Measurements from ENCODE around the gene MSLN. TPM values are rescaled to one million over a fixed set of nuclear protein-coding genes. Genes with fewer than 3 reads are reported as not detected.

MSLN gene
- polyA plus RNA-seq, 1 of the 3 experiments (the other 2 are of a cell fraction), result 0.02 TPM

- TF ChIP-seq PBX3 (IDR thresholded peaks at IDR 0.05) (no peak), YY1 (IDR thresholded peaks at IDR 0.05; ENCODE audit: low read depth) (no peak), JUND (IDR thresholded peaks at IDR 0.05) (no peak)
Measured at GRCh38 chr16:800834-801511, 40.4 kb downstream of the MSLN start (continued).

GRCh38 chr16:801584-802363 lies 41.2 kb downstream of the MSLN start:
- H3K4me2 ChIP-seq, result no peak overlapping the region
- peaks cover 24% of the 10 kb centered on the region; the same call in 1 of the 2 replicates for H3K27me3 ChIP-seq (ENCODE audit: insufficient read depth)
- no peaks in the 10 kb centered on the region for H4K20me1 ChIP-seq (ENCODE audit: insufficient read depth)
- no peaks in the 10 kb centered on the region for H3F3A ChIP-seq (replicated peaks; ENCODE audit: insufficient read depth)
- H3K9me3 ChIP-seq, result no peaks in the 10 kb centered on the region
- no peaks in the 10 kb centered on the region; the same call in 1 of the 2 replicates for H3K79me2 ChIP-seq (ENCODE audit: insufficient read depth)
- ChIA-PET CTCF (interaction anchor here (1.2 to 2.6 kb wide), 4 partner anchors 16 to 301 kb away, joined by 3 to 15 read pairs (median 4); no protein-coding TSS in a partner anchor), POLR2A (interaction anchor here (0.5 kb wide), 1 partner anchor 274 kb away, joined by 3 read pairs; the partner anchor contains the start of gene CAPN15)
- H3K9ac ChIP-seq, result no peak overlapping the region
- TF ChIP-seq FOSL2 (IDR thresholded peaks at IDR 0.05; ENCODE audit: borderline replicate concordance, low read depth) (no peak), USF2 (IDR thresholded peaks at IDR 0.05; ENCODE audit: borderline replicate concordance, low read depth, low read length) (no peak), TCF12 (IDR thresholded peaks at IDR 0.05) (no peak), MAX (IDR thresholded peaks at IDR 0.05; ENCODE audit: low read depth) (no peak), FOXJ3 (CRISPR knock-in tag; IDR thresholded peaks at IDR 0.05) (no peak), SMC3 (IDR thresholded peaks at IDR 0.05; ENCODE audit: low read depth, low read length) (no peak), FOXM1 (IDR thresholded peaks at IDR 0.05; ENCODE audit: low read depth) (no peak), ZBTB33 (IDR thresholded peaks at IDR 0.05; ENCODE audit: borderline replicate concordance, low read depth) (no peak), YY1 (IDR thresholded peaks at IDR 0.05; ENCODE audit: low read depth) (no peak)
- no peaks in the 10 kb centered on the region for H3K9me2 ChIP-seq
- 52% methylated on average over 7 of the region's 22 CpGs for WGBS (ENCODE audit: low lambda C conversion rate)
- H2AFZ ChIP-seq (ENCODE audit: low read depth), result no peak overlapping the region
- no peak overlapping the region for H3K27ac ChIP-seq (ENCODE audit: low read depth in 2 of 2, low read length in 1 of 2)
- DNase-seq, result no peak
- no peaks in the 10 kb centered on the region for H3K36me3 ChIP-seq (replicated peaks in 1 of 2; ENCODE audit: control insufficient read depth in 1 of 2, insufficient read depth in 2 of 2, low read length in 1 of 2)
- no peak overlapping the region for H3K4me3 ChIP-seq (ENCODE audit: low read depth in 2 of 2, low read length in 1 of 2)
- H3K4me1 ChIP-seq (ENCODE audit: control insufficient read depth in 1 of 2, insufficient read depth in 2 of 2, low read depth in 1 of 2, low read length in 1 of 2), result peaks cover 0 to 13% of the 10 kb centered on the region in 2 experiments; a peak in 1 of 4 replicates
